DOHH2 (cell line): ENCODE results near the gene GPN2.

Experiments
- CTCF ChIP-seq: fragments of 200-600 bp; sonication (generic); IDR thresholded peaks from one replicate; pipeline ENCODE4 v1.5.1; 2014; ENCODE audit warnings: antibody characterized with exemption, mild to moderate bottlenecking, low read depth, low read length; ENCODE audit not compliant: poor library complexity, severe bottlenecking
- EZH2phosphoT487 ChIP-seq: fragments of 200-600 bp; sonication (generic); IDR thresholded peaks from 2 replicates; pipeline ENCODE4 v1.6.1; 2017; ENCODE audit warnings: borderline replicate concordance, mild to moderate bottlenecking, antibody characterized with exemption, low read length, moderate library complexity, mixed read lengths

- TF ChIP-seq CTCF (no peak), EZH2phosphoT487 (no peak)
Observed at GRCh38 chr1:26938004-26938658, 48.0 kb upstream of the GPN2 start.
